Heart left ventricle (tissue), 16 donors: ENCODE results near the gene HNRNPUL2. TPM values are rescaled to one million over a fixed set of nuclear protein-coding genes. Genes with fewer than 3 reads are reported as not detected.
A peak's percentile ranks its signal among the peaks of the same experiment; 100 is the strongest.

Experiments
- ATAC-seq, 4 donors: fragments of 200-7000 bp; cut with Tn5 transposase; one replicate each; pipeline ENCODE4 v1.9.1; 2020 to 2022; ENCODE audit warnings: moderate library complexity in 4 of 4, mild to moderate bottlenecking in 3 of 4, moderate number of reproducible peaks in 1 of 4
- DNase-seq, 5 donors: peaks; one replicate each; pipeline ENCODE4 v3.0.0-alpha.2; 2020
- H3K27ac ChIP-seq, 12 donors: fragments of 200-600 bp; sonication (generic) in 4 of 12; one replicate each; pipeline versions ENCODE4 v1.5.0 to v1.8.0; 2016 to 2022; ENCODE audit warnings: mild to moderate bottlenecking in 2 of 12
- H3K27me3 ChIP-seq, 9 donors: fragments of 200-600 bp; sonication (generic) in 2 of 9; one replicate each; pipeline versions ENCODE4 v1.5.1 to v1.8.0; 2016 to 2022; ENCODE audit warnings: mild to moderate bottlenecking in 3 of 9
- H3K36me3 ChIP-seq, 9 donors: fragments of 200-600 bp; sonication (generic) in 2 of 9; one replicate each; pipeline versions ENCODE4 v1.5.0 to v1.8.0; 2018 to 2022; ENCODE audit warnings: mild to moderate bottlenecking in 2 of 9
- H3K4me1 ChIP-seq, 12 donors: fragments of 200-600 bp; sonication (generic) in 4 of 12; one replicate each; pipeline versions ENCODE4 v1.5.0 to v1.8.0; 2016 to 2022; ENCODE audit warnings: mild to moderate bottlenecking in 3 of 12
- H3K4me3 ChIP-seq, 12 donors: fragments of 200-600 bp; sonication (generic) in 4 of 12; one replicate each; pipeline versions ENCODE4 v1.5.0 to v1.8.0; 2017 to 2022; ENCODE audit warnings: mild to moderate bottlenecking in 9 of 12, moderate library complexity in 4 of 12
- H3K9me3 ChIP-seq, 12 donors: fragments of 200-600 bp; sonication (generic) in 4 of 12; one replicate each; pipeline versions ENCODE4 v1.5.0 to v1.8.0; 2016 to 2022; ENCODE audit warnings: mild to moderate bottlenecking in 1 of 12
- POLR2A ChIP-seq, 2 donors: fragments of 450-650 bp; IDR thresholded peaks; one replicate each; pipeline ENCODE4 v1.6.1; 2017; ENCODE audit warnings: antibody characterized with exemption in 2 of 2, mild to moderate bottlenecking in 2 of 2, moderate library complexity in 2 of 2
- WGBS, 4 donors: extraction: QIAGEN DNeasy Blood & Tissue Kit in 2 of 4; methylation state at CpG; one replicate each; pipeline versions ENCODE4 v1.1.5 to v1.1.7; 2013 to 2018; 5-methylcytosine and 5-hydroxymethylcytosine counted together
- intact Hi-C, 10 donors: fragments of 100-400 bp; cut with DNase I; formaldehyde crosslinking; loops; one replicate each; pipeline versions ENCODE4 v1.11.1 to v1.14.2; 2022
- polyA plus RNA-seq, 2 donors: library from polyadenylated mRNA; stranded (reverse); fragments of 200-250 nt; gene quantifications; one replicate each; pipeline ENCODE4 v1.2.3, GENCODE V29; 2013
- total RNA-seq, 9 donors: library from RNA; depleted of rRNA in 2 of 9; stranded (reverse); fragments of >200 nt in 2 of 9; fragmentation: NEBNext Ultra II Directional in 3 of 9; extraction: Animal tissue kit (Norgen Biotek cat#: 25700) in 3 of 9; gene quantifications; one replicate each; pipeline versions ENCODE4 v1.1.0 to v1.2.4, GENCODE V29; 2016 to 2023
- TF ChIP-seq, protein P1 (sequence below), 12 donors: fragments of 200-600 bp; sonication (generic) in 4 of 12; IDR thresholded peaks; one replicate each; pipeline versions ENCODE4 v1.5.0 to v1.8.0; 2018 to 2022; ENCODE audit warnings: antibody characterized with exemption in 12 of 12, mild to moderate bottlenecking in 5 of 12
- donor health status: ischemic (EF 13 %, LVEDD 7.1; RV severe dilation, severe dysfunction).
- donor health status: healthy with polysubstance abuse.
- donor health status: DM: no; HTN: yes; CAD: no.
- donor health status: DM: no; HTN: no; CAD: no.
- donor health status: ischemic (EF 25% LVEDD 6.9; RV normal size, moderate dysfunction).
- donor health status: ischemic (EF 25% LVEDD 5.7; RV mildly dilated, moderate dysfunction).
- donor health status: healthy.
- donor health status: DM: yes; HTN: yes; CAD: no.
- donor health status: ischemic (EF 35%, LVEDD 5.7; RV mildly dilated, moderate dysfunction).
- donor health status: nonischemic (EF 11% LVEDD 7.7; RV severe dilation, severe dysfunction).
- donor health status: DM: yes; HTN: yes; CAD: no.
- donor health status: PGD.
- donor health status: ischemic (EF 29% LVEDD 5.4; RV normal size, mild dysfunction).
- donor health status: nonischemic (EF 23%, LVEDD 6.1; RV moderate dilation, normal function).

Gene HNRNPUL2
- total and polyA plus RNA-seq, 11 donors = 9.6 to 39.5 (median 32.7) TPM

DNA sequence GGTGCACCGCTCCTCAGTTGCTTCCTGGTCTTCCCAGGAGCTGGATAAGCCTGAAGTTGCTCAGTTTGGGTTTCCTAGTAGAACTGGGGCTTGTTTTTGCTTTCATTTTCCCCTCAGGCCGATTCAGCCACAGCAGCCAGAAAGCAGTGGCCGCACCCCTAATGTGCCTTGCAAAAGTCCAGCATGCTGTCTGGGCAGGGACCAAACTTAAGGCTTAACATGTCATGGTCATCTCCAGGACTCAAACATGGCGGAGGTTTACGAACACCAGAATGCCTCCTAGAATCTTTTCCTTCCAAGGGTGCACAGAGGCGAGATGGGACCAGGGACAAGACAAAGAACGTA, 17.3 kb downstream of the HNRNPUL2 start:
- Histone ChIP-seq H3K27ac (peak overlapping the region; percentile 90 to 99 (median 97)), H3K4me1 (peaks cover 0 to 72% (median 44%) of the 10 kb centered on the region in 12 donors), H3K27me3 (no peaks in the 10 kb centered on the region), H3K9me3 (no peaks in the 10 kb centered on the region), H3K36me3 (peaks cover 0 to 50% (median 47%) of the 10 kb centered on the region in 9 donors), H3K4me3 (peak overlapping the region; percentile 21 to 75 (median 64))
- intact Hi-C loops = loop anchor here in 2 of 10 donors (2.0 kb wide), 1 partner anchor 17 kb away; the partner anchor contains the start of gene HNRNPUL2 (in 2 of the 2)
- ATAC-seq (peak in 1 of 4 donors; percentile 0), DNase-seq (no peak)
- 63 to 74% (median 67%) methylated on average over 7 of the region's 7 CpGs for WGBS, 4 donors
- TF ChIP-seq, protein P1, sequence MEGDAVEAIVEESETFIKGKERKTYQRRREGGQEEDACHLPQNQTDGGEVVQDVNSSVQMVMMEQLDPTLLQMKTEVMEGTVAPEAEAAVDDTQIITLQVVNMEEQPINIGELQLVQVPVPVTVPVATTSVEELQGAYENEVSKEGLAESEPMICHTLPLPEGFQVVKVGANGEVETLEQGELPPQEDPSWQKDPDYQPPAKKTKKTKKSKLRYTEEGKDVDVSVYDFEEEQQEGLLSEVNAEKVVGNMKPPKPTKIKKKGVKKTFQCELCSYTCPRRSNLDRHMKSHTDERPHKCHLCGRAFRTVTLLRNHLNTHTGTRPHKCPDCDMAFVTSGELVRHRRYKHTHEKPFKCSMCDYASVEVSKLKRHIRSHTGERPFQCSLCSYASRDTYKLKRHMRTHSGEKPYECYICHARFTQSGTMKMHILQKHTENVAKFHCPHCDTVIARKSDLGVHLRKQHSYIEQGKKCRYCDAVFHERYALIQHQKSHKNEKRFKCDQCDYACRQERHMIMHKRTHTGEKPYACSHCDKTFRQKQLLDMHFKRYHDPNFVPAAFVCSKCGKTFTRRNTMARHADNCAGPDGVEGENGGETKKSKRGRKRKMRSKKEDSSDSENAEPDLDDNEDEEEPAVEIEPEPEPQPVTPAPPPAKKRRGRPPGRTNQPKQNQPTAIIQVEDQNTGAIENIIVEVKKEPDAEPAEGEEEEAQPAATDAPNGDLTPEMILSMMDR (IDR thresholded peaks at IDR 0.05) = no peak
- no peak for TF ChIP-seq POLR2A (IDR thresholded peaks at IDR 0.05)

DNA sequence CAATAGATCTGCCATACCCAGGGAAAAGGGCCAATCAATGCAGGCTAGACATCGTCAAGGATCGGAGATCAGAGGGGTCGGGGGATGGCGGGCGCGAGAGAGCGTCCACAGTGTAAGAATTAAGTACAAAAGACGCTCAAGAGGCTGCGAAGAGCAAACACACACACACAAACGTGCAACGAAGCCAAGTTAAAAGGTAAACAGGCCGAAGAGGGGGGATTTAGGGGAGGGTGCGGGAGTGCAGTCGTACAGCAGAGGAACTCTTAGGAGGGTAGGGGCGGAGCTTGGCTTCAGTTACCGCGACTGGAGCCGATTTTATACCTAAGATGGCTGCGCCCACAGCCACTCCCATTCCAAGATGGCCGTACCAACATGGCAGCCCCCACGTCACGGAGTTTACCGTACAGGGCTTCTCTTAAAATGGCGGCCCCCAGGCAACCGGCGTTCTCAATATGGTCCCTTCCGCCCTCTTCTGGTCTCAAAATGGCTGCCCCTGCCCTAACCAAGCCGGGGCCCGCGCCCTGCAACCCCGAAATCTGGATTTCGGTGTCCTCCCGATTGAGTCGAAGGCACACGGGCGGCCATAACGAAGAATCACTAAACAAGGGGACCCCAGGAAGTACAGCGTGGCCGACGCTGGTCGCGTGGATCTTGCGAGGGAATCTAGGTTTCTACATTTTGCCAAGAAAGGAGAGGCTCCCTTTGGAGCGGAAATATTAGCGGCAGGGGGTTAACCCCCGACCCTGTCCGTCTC, 17.8 kb downstream of the HNRNPUL2 start:
- peaks cover 0 to 72% (median 45%) of the 10 kb centered on the region in 12 donors for H3K4me1 ChIP-seq
- peak overlapping the region; percentile 38 to 75 (median 64) for H3K4me3 ChIP-seq
- peak overlapping the region; percentile 90 to 99 (median 97) for H3K27ac ChIP-seq
- ATAC-seq (peak; percentile 84 to 92 (median 88)), DNase-seq (peak; percentile 97 to 99 (median 98))
- intact Hi-C loops = loop anchor here in 2 of 10 donors (1.0 to 5.0 kb wide), 4 partner anchors 17 to 42 kb away; partner anchors contain the start of genes C11orf98 (in 1 of the 2), CSKMT (in 1 of the 2), HNRNPUL2 (in 1 of the 2) and LBHD1 (in 1 of the 2)
- 1 to 3% (median 1%) methylated on average over 29 to 47 of the region's 47 CpGs for WGBS, 4 donors
- peaks cover 0 to 46% (median 41%) of the 10 kb centered on the region in 9 donors for H3K36me3 ChIP-seq
- no peaks in the 10 kb centered on the region for H3K9me3 ChIP-seq
- no peaks in the 10 kb centered on the region for H3K27me3 ChIP-seq
- TF ChIP-seq POLR2A (IDR thresholded peaks at IDR 0.05) = peak in 1 of 2 donors; percentile 63
- TF ChIP-seq, protein P1 (IDR thresholded peaks at IDR 0.05) = peak in 4 of 12 donors; percentile 8 to 50 (median 26)

DNA sequence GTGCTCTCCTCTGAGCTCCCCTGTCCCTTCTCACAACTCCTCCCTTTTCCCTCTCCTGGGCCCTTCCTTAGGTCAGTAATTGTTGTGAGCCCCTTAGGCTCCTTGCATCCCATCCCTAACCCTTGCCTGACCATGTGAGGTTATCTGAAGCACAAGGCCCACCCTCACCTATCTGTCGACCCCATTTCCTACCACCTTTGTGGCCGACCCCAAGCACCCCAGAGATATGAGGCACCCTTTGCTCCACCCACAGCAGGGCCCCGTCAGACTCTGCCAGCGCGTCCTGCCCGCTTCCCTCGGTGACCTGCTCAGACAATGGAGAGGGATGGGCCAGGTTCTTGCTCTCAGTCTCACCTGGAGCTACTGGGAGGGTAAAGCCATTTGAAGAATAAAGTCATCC, 18.5 kb downstream of the HNRNPUL2 start:
- Histone ChIP-seq H3K27me3 (no peaks in the 10 kb centered on the region), H3K27ac (peak overlapping the region; percentile 87 to 99 (median 96)), H3K4me3 (peak overlapping the region; percentile 38 to 75 (median 64)), H3K36me3 (peaks cover 0 to 40% (median 35%) of the 10 kb centered on the region in 9 donors), H3K9me3 (no peaks in the 10 kb centered on the region), H3K4me1 (peaks cover 0 to 67% (median 43%) of the 10 kb centered on the region in 12 donors)
- DNase-seq = peak in 2 of 5 donors; percentile 28 to 30
- 5 to 7% (median 6%) methylated on average over 7 of the region's 7 CpGs for WGBS, 4 donors
- peak in 1 of 4 donors; percentile 1 for ATAC-seq
- TF ChIP-seq, protein P1 (IDR thresholded peaks at IDR 0.05) = no peak
- TF ChIP-seq POLR2A (IDR thresholded peaks at IDR 0.05) = no peak
- intact Hi-C loops = loop anchor here in 2 of 10 donors (1.0 to 5.0 kb wide), 4 partner anchors 18 to 41 kb away; partner anchors contain the start of genes C11orf98 (in 1 of the 2), CSKMT (in 1 of the 2), HNRNPUL2 (in 1 of the 2) and LBHD1 (in 1 of the 2)

DNA sequence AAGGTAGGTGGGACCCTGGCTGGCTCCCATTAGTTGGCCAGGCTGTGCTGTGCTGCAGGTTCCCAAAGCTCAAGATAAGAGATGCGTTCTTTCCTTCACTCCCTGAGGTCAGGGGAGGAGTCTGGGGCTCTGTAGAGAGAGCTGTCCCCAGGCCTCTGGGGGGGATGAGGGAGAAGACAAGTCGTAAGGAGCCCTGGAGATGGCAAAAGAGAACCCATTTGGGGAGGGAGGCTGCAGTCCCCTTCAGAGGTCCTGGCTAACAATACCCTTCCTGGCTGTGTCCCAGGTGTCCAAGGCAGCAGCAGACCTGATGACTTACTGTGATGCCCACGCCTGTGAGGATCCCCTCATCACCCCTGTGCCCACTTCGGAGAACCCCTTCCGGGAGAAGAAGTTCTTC, 18.9 kb downstream of the HNRNPUL2 start:
- TF ChIP-seq, protein P1 (IDR thresholded peaks at IDR 0.05) = no peak
- Histone ChIP-seq H3K9me3 (no peaks in the 10 kb centered on the region), H3K4me1 (peaks cover 0 to 69% (median 41%) of the 10 kb centered on the region in 12 donors), H3K4me3 (peak overlapping the region in 9 of 12 donors; percentile 44 to 75 (median 64)), H3K27me3 (no peaks in the 10 kb centered on the region), H3K27ac (peak overlapping the region in 10 of 12 donors; percentile 87 to 99 (median 96)), H3K36me3 (peaks cover 0 to 38% (median 31%) of the 10 kb centered on the region in 9 donors)
- intact Hi-C loops = loop anchor here in 2 of 10 donors (5.0 kb wide), 2 partner anchors 36 to 41 kb away; partner anchors contain the start of genes C11orf98 (in 1 of the 2), CSKMT (in 1 of the 2), LBHD1 (in 1 of the 2) and UQCC3 (in 1 of the 2)
- peak in 1 of 5 donors; percentile 23 for DNase-seq
- ATAC-seq = no peak
- 70 to 78% (median 71%) methylated on average over 5 of the region's 5 CpGs for WGBS, 4 donors
